ENCODE data around the gene TPM4. TPM values are rescaled to one million over a fixed set of nuclear protein-coding genes. Genes with fewer than 3 reads are reported as not detected.

The TPM4 gene
- total and polyA plus RNA-seq, 2 of the 13 experiments (the other 11 are each of a cell fraction or from before 2014, with no cell fraction given) = 180 to 188 TPM

DNA sequence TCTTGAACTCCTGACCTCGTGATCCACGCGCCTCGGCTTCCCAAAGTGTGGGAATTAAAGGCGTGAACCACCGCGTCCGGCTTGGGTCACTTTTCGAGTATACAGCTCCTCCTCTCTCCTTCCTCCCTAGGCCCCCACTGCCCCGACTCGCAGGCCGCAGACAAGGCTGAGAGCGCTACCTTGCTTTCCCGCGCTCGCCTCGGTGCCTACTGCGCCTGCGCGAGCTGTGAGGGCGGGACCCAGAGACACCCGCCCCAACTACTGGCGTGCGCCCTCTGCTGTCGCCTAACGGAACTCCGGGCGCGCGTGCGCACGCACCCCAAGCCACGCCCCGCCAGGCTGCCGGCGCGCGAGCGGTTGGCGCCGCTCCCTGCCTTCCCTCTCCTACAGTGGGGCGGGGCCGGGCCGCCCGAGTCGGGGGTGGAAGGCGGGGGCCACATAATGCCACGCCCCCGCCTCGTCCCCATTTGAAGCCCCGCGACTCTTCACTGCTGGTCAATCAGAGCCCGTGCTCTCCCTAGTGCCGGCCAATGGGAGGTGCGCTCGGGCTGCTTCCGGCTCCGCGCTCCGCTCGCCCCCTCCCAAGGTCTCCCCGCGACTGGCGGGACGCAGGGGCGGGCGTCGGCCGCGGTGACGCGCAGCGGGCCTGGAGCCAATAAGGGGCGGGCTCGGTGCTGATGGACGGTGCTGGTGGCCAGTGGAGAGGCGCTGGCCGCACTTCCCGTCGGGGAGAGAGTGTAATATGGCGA lies 35.0 kb downstream of the TPM4 start, which contains the start of gene RAB8A (continued):
- TF ChIP-seq, protein P1, sequence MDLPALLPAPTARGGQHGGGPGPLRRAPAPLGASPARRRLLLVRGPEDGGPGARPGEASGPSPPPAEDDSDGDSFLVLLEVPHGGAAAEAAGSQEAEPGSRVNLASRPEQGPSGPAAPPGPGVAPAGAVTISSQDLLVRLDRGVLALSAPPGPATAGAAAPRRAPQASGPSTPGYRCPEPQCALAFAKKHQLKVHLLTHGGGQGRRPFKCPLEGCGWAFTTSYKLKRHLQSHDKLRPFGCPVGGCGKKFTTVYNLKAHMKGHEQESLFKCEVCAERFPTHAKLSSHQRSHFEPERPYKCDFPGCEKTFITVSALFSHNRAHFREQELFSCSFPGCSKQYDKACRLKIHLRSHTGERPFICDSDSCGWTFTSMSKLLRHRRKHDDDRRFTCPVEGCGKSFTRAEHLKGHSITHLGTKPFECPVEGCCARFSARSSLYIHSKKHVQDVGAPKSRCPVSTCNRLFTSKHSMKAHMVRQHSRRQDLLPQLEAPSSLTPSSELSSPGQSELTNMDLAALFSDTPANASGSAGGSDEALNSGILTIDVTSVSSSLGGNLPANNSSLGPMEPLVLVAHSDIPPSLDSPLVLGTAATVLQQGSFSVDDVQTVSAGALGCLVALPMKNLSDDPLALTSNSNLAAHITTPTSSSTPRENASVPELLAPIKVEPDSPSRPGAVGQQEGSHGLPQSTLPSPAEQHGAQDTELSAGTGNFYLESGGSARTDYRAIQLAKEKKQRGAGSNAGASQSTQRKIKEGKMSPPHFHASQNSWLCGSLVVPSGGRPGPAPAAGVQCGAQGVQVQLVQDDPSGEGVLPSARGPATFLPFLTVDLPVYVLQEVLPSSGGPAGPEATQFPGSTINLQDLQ (CRISPR knock-in tag; IDR thresholded peaks at IDR 0.05) = no peak
- TF ChIP-seq STAT5B (CRISPR knock-in tag; IDR thresholded peaks at IDR 0.05) = no peak
- TF ChIP-seq MEF2D (CRISPR knock-in tag; IDR thresholded peaks at IDR 0.05) = no peak
- TF ChIP-seq, protein P2, sequence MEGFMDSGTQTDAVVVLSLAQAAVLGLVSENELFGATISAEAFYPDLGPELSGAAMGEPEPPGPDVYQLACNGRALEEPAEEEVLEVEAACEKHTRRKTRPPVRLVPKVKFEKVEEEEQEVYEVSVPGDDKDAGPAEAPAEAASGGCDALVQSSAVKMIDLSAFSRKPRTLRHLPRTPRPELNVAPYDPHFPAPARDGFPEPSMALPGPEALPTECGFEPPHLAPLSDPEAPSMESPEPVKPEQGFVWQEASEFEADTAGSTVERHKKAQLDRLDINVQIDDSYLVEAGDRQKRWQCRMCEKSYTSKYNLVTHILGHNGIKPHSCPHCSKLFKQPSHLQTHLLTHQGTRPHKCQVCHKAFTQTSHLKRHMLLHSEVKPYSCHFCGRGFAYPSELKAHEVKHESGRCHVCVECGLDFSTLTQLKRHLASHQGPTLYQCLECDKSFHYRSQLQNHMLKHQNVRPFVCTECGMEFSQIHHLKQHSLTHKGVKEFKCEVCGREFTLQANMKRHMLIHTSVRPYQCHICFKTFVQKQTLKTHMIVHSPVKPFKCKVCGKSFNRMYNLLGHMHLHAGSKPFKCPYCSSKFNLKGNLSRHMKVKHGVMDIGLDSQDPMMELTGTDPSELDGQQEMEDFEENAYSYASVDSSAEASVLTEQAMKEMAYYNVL (CRISPR knock-in tag; IDR thresholded peaks at IDR 0.05; ENCODE audit: borderline replicate concordance) = peak; percentile 69; the same call in 1 of the 2 replicates
- peak; percentile 51; the same call in 1 of the 2 replicates for TF ChIP-seq ESRRA (CRISPR knock-in tag; IDR thresholded peaks at IDR 0.05; ENCODE audit: low read depth)
- TF ChIP-seq, protein P3, sequence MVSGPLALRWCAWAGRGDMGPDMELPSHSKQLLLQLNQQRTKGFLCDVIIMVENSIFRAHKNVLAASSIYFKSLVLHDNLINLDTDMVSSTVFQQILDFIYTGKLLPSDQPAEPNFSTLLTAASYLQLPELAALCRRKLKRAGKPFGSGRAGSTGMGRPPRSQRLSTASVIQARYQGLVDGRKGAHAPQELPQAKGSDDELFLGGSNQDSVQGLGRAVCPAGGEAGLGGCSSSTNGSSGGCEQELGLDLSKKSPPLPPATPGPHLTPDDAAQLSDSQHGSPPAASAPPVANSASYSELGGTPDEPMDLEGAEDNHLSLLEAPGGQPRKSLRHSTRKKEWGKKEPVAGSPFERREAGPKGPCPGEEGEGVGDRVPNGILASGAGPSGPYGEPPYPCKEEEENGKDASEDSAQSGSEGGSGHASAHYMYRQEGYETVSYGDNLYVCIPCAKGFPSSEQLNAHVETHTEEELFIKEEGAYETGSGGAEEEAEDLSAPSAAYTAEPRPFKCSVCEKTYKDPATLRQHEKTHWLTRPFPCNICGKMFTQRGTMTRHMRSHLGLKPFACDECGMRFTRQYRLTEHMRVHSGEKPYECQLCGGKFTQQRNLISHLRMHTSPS (CRISPR knock-in tag; IDR thresholded peaks at IDR 0.05; ENCODE audit: low read depth) = no peak
- TF ChIP-seq SNAPC2 (CRISPR knock-in tag; IDR thresholded peaks at IDR 0.05) = peak; percentile 85
- no peak; the same call in 1 of the 2 replicates for TF ChIP-seq MEIS1 (CRISPR knock-in tag; IDR thresholded peaks at IDR 0.05; ENCODE audit: borderline replicate concordance)
- no peak for TF ChIP-seq DPF2 (CRISPR knock-in tag; IDR thresholded peaks at IDR 0.05; ENCODE audit: borderline replicate concordance, low read depth)
- TF ChIP-seq, protein P4, sequence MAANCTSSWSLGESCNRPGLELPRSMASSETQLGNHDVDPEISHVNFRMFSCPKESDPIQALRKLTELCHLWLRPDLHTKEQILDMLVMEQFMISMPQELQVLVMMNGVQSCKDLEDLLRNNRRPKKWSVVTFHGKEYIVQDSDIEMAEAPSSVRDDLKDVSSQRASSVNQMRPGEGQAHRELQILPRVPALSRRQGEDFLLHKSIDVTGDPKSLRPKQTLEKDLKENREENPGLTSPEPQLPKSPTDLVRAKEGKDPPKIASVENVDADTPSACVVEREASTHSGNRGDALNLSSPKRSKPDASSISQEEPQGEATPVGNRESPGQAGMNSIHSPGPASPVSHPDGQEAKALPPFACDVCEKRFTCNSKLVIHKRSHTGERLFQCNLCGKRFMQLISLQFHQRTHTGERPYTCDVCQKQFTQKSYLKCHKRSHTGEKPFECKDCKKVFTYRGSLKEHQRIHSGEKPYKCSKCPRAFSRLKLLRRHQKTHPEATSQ (CRISPR knock-in tag; IDR thresholded peaks at IDR 0.05; ENCODE audit: borderline replicate concordance) = peak; percentile 87
- TF ChIP-seq JUND (CRISPR knock-in tag; IDR thresholded peaks at IDR 0.05) = no peak
- no peak; the same call in 1 of the 2 replicates for TF ChIP-seq SMAD9 (CRISPR knock-in tag; IDR thresholded peaks at IDR 0.05)
- TF ChIP-seq, protein P5, sequence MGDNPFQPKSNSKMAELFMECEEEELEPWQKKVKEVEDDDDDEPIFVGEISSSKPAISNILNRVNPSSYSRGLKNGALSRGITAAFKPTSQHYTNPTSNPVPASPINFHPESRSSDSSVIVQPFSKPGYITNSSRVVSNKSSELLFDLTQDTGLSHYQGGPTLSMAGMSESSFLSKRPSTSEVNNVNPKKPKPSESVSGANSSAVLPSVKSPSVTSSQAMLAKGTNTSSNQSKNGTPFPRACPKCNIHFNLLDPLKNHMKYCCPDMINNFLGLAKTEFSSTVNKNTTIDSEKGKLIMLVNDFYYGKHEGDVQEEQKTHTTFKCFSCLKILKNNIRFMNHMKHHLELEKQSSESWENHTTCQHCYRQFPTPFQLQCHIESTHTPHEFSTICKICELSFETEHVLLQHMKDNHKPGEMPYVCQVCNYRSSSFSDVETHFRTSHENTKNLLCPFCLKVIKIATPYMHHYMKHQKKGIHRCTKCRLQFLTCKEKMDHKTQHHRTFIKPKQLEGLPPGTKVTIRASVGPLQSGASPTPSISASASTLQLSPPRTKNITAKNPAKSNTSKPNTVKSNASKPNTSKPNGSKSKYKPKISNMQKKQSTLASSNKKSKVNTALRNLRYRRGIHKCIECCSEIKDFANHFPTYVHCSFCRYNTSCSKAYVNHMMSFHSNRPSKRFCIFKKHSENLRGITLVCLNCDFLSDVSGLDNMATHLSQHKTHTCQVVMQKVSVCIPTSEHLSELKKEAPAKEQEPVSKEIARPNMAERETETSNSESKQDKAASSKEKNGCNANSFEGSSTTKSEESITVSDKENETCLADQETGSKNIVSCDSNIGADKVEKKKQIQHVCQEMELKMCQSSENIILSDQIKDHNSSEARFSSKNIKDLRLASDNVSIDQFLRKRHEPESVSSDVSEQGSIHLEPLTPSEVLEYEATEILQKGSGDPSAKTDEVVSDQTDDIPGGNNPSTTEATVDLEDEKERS (CRISPR knock-in tag; IDR thresholded peaks at IDR 0.05) = no peak
- TF ChIP-seq, protein P6, sequence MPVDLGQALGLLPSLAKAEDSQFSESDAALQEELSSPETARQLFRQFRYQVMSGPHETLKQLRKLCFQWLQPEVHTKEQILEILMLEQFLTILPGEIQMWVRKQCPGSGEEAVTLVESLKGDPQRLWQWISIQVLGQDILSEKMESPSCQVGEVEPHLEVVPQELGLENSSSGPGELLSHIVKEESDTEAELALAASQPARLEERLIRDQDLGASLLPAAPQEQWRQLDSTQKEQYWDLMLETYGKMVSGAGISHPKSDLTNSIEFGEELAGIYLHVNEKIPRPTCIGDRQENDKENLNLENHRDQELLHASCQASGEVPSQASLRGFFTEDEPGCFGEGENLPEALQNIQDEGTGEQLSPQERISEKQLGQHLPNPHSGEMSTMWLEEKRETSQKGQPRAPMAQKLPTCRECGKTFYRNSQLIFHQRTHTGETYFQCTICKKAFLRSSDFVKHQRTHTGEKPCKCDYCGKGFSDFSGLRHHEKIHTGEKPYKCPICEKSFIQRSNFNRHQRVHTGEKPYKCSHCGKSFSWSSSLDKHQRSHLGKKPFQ (CRISPR knock-in tag; IDR thresholded peaks at IDR 0.05; ENCODE audit: insufficient replicate concordance) = peak; percentile 82

Measured in HepG2 (cell line).